Rectal smooth muscle tissue (tissue), 1 donor: Measurements from ENCODE around the gene SAMD4A.

Experiments
- H3K27ac ChIP-seq: one replicate; pipeline ENCODE4 v1.7.0; 2013; ENCODE audit warnings: low read depth, low read length, inconsistent platforms
- H3K27me3 ChIP-seq: one replicate; pipeline ENCODE4 v1.7.0; 2013; ENCODE audit warnings: low read length; ENCODE audit not compliant: control insufficient read depth, insufficient read depth
- H3K36me3 ChIP-seq: one replicate; pipeline ENCODE4 v1.7.0; 2013; ENCODE audit warnings: low read length; ENCODE audit not compliant: control insufficient read depth, insufficient read depth
- H3K4me1 ChIP-seq: one replicate; pipeline ENCODE4 v1.7.0; 2013; ENCODE audit warnings: low read length; ENCODE audit not compliant: control insufficient read depth, insufficient read depth
- H3K4me3 ChIP-seq: one replicate; pipeline ENCODE4 v1.7.0; 2013; ENCODE audit warnings: low read length
- H3K9ac ChIP-seq: one replicate; pipeline ENCODE4 v1.7.0; 2013; ENCODE audit warnings: low read length

Gene SAMD4A

DNA sequence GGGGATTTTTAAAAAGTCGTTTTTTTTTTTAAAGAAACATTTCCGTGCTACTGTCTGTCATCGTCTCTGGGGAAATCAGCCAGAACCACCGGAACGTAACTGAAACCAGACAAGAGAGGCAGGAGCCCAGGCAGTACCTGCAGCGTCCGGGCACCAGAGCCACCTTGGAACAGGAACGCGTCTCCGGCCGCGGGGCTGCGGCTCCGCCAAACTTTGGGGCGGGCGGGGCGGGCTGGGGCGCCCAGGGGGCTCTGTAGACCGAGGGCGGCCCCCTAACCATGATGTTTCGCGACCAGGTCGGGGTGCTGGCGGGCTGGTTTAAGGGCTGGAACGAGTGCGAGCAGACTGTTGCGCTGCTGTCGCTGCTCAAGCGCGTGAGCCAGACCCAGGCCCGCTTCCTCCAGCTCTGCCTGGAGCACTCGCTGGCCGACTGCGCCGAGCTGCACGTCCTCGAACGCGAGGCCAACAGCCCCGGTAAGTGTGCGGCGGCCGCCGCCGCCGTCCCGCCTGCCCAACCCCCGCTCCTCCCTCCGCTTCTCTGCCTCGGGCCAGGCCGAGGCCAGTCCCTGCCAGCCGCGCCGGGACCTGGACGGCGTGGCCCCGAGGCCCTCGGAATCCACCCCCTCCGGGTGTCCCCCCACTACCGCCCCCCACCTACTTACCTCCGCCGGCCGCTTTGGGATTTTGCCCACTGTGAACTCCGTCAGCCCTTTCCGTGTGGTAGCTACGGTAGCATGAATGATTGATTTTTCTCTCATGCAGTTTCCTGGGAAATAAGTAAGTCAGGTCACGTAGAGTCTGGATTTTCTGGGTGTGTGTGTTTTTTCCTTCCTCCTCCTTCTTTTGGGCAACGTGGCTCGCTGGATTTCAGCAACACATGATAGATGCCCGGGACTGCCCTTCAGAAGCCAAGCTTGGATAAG, 972 bp downstream of the SAMD4A start:
- H3K4me3 ChIP-seq, result peak overlapping the region; percentile 90
- no peaks in the 10 kb centered on the region for H3K36me3 ChIP-seq
- H3K27ac ChIP-seq, result peak overlapping the region; percentile 99
- peaks cover 22% of the 10 kb centered on the region for H3K4me1 ChIP-seq
- peak overlapping the region; percentile 66 for H3K9ac ChIP-seq
- H3K27me3 ChIP-seq, result no peaks in the 10 kb centered on the region

DNA sequence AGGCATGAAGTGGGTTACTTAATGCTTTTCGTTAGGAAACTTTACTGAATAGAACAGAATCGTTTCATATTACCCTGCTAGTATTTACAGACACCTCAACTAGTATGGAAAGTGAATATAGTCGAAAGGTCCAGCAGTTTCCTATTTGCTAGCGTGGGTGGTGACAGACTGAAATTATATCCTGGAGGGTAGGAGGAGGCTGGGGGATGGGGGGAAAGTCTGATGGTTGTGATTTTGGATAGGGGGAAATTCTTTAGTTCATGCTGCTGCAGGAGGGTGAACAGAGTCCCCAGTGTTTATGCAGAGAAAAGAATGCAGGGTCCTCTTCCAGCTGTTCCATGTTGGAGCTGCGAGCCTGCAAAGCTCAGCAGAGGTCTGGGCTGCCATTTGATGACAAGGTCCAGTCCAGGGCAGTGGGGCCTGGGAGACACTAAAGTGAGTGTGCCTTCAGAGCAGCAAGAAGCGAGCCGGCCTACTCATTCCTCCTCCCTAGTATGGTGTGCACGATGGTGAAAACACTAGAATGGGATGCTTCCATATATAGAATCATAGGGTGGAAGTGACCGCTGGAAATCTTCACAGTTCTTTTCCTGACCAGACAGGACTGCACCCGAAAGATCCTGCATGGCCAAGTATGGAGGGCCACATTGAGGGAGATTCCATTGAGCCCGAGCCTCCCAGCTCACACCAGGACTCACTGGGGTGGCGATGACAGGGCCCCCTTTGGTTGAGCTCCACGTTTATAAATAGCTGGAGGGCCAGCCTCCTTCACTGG, 2.1 kb downstream of the SAMD4A start:
- Histone ChIP-seq H3K36me3 (peaks cover 4% of the 10 kb centered on the region), H3K27ac (peak overlapping the region; percentile 92), H3K4me3 (peak overlapping the region; percentile 66), H3K27me3 (no peaks in the 10 kb centered on the region), H3K4me1 (peaks cover 27% of the 10 kb centered on the region), H3K9ac (no peak overlapping the region)

DNA sequence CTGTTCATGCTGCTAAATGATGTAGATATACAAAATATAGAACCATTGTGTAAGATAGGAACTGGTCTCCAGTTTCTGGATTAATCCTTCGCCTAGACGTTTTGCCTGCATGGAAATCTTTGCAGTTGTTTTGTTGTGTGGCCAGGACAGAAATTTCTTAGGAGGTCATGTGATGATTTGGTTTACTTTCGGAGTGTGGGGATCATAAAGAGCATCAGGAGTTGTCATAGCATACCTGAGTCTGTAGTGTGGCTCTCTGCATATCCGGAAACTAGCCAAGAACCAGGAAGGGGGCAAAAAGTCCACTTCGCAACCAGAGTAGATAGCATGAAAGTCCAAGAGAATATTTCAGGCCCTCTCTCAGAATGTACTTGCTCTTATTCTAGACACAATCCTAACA, 3.1 kb downstream of the SAMD4A start:
- Histone ChIP-seq H3K36me3 (peaks cover 4% of the 10 kb centered on the region), H3K4me3 (peak overlapping the region; percentile 19), H3K27me3 (no peaks in the 10 kb centered on the region), H3K9ac (no peak overlapping the region), H3K4me1 (peaks cover 29% of the 10 kb centered on the region), H3K27ac (peak overlapping the region; percentile 92)

DNA sequence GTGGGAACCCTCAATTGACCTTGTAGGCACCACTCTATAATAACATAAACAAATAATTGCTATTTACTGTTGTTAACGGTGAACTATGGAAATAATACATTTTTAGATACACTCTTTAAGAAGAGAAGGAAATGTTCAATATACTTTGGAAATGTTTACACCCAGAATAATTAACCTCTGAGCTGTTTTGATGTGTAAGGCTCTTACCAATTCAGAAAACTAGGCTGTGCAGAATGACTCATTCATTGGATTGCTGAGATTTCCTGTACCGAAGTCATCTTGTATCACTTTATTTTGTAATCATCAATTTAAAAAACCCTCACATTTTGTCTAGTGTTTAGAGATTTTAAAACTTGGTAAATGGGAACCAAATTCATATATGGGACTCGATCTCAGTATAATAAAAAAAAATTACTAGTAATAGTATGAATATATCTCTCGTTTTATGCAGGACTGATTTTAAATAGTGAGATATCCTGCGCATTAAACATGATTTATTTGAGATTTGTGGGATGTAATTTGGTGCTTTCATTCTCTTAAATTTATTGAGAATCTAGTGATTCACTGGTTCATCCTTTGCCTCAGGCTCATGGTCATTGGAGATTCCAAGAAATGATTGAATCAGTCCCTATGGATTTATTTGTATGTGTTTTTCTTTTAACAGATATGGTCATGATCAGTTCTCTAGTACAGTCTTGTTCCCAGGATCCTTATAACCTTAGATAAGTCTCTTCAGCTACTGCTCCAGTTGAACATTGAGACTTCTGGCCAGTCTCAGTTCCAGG, 3.9 kb downstream of the SAMD4A start:
- H3K4me1 ChIP-seq, result peaks cover 37% of the 10 kb centered on the region
- H3K27ac ChIP-seq, result peak overlapping the region; percentile 92
- peaks cover 4% of the 10 kb centered on the region for H3K36me3 ChIP-seq
- H3K27me3 ChIP-seq, result no peaks in the 10 kb centered on the region
- H3K4me3 ChIP-seq, result peak overlapping the region; percentile 22
- no peak overlapping the region for H3K9ac ChIP-seq

DNA sequence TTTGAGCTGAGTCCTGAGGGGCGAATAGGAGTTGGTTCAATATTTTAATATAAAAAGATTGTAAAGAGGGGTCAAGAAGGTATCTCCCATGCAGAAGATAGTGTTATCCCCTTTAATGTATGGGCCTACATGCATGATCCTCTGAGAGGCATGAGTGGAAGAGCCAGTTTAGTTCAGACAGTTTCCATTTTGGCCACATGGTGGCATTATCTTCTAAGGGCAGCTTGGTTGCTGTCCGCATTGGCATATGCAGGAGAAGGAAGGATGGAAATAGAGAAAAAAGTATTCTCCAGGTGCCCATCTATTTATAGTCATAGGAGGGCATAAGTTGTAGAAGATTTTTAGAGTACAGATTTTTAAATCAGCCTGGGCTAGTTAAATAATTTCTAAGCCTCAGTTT, 5.4 kb downstream of the SAMD4A start:
- H3K27ac ChIP-seq, result no peak overlapping the region
- H3K4me3 ChIP-seq, result no peak overlapping the region
- H3K9ac ChIP-seq, result no peak overlapping the region
- peaks cover 51% of the 10 kb centered on the region for H3K4me1 ChIP-seq
- no peaks in the 10 kb centered on the region for H3K27me3 ChIP-seq
- peaks cover 4% of the 10 kb centered on the region for H3K36me3 ChIP-seq

DNA sequence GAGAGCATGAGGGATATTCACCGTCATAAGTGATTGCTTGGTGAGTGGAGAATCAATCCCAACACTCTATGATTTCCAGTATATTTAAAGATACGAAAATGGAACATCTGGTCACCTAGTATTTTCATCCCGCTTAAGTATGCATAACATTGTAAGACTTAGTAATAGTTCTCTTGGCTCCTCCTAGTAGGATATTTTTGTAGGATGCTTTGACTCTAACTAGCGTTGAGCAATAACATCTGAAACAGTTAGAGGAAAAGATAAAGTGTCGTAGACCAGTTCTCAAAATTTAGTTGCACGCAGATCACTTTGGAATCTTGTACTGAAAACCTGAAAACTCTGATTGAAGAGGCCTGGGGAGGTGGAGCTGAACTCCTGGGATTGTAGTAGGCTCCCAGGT, 7.6 kb downstream of the SAMD4A start:
- Histone ChIP-seq H3K4me1 (peaks cover 56% of the 10 kb centered on the region), H3K27ac (peak overlapping the region; percentile 21), H3K27me3 (no peaks in the 10 kb centered on the region), H3K4me3 (no peak overlapping the region), H3K9ac (no peak overlapping the region), H3K36me3 (peaks cover 4% of the 10 kb centered on the region)

DNA sequence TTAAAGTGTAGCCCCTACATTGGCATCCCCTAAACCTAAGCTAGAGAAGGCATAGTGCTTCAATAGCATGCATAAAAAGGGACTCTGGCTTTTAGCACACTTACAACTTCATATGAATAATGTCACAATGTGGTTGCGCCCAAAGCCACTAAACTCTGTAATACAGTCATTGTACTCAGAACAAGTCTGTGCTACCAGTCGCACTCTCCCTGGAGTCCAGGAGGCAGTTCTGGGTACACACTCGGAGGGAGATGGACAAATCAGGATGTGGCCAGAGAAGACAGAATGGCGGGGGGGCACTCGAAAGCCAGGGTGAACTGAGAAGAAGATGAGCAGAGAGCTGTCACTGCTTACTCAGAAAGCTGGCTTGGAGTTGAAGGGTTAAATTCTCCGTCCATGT, 10.6 kb downstream of the SAMD4A start:
- Histone ChIP-seq H3K27me3 (no peaks in the 10 kb centered on the region), H3K9ac (no peak overlapping the region), H3K4me1 (peaks cover 55% of the 10 kb centered on the region), H3K4me3 (no peak overlapping the region), H3K36me3 (peaks cover 4% of the 10 kb centered on the region), H3K27ac (peak overlapping the region; percentile 51)

DNA sequence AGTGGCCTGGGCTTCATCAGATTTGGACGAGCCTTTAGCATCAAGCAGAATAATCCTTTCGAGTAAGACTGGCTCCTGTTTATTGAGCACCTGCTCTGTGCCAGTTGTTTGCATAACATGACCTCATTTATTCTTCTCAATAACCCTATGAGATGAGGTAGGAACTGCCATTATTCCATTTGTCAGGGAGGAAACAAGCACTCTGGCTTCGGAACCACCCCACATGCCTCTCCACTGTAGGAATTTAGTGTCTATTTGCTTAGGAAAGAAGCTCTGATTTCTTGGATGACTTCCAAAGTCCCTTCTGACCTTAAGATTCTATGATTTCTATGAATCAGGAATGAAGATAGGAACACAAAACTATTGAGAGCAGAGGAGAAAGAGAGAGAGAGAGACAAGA, 11.0 kb downstream of the SAMD4A start:
- no peaks in the 10 kb centered on the region for H3K27me3 ChIP-seq
- H3K9ac ChIP-seq, result no peak overlapping the region
- no peak overlapping the region for H3K27ac ChIP-seq
- H3K36me3 ChIP-seq, result peaks cover 3% of the 10 kb centered on the region
- H3K4me3 ChIP-seq, result no peak overlapping the region
- peaks cover 55% of the 10 kb centered on the region for H3K4me1 ChIP-seq

DNA sequence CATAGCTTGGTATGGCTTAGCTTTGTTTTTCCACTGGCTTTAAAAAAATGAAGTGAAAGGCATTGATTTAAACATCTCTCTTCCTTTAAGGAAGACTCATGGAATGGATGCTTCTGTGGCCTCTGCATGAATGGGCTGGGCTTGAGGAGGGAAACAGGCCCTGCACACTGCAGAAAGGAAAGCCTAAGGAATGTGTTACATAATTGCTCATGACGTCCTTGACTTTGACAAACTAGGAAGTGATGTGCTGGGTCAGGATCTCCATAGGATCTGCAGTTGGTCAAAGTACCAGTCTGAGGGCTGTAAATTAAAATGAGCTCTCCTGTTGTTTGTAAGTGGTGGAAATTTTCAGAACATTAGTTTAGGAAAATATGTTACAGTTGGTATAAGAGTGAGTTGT, 12.7 kb downstream of the SAMD4A start:
- Histone ChIP-seq H3K4me1 (peaks cover 45% of the 10 kb centered on the region), H3K36me3 (no peaks in the 10 kb centered on the region), H3K27ac (peak overlapping the region; percentile 55), H3K27me3 (no peaks in the 10 kb centered on the region), H3K4me3 (no peak overlapping the region), H3K9ac (no peak overlapping the region)

DNA sequence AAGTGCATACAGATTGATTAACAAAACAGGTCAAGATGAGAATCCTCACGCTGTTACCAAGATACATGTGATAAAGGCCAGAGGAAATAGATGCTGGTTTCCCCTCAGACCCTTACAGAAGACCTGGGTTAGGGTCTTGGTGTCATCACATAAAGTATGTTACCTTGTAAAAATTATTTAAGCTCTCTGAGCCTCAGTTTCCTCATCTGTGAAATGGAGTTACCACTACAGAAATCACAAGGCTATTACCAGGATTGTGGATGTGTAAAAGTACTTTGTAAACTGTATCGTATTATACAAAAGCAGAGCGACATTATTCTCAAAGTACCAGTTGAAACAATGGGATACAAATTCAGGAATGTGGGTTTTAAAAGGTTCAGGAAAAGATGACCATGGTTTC, 14.0 kb downstream of the SAMD4A start:
- Histone ChIP-seq H3K4me3 (no peak overlapping the region), H3K36me3 (no peaks in the 10 kb centered on the region), H3K4me1 (peaks cover 32% of the 10 kb centered on the region), H3K27ac (no peak overlapping the region), H3K9ac (no peak overlapping the region), H3K27me3 (no peaks in the 10 kb centered on the region)

DNA sequence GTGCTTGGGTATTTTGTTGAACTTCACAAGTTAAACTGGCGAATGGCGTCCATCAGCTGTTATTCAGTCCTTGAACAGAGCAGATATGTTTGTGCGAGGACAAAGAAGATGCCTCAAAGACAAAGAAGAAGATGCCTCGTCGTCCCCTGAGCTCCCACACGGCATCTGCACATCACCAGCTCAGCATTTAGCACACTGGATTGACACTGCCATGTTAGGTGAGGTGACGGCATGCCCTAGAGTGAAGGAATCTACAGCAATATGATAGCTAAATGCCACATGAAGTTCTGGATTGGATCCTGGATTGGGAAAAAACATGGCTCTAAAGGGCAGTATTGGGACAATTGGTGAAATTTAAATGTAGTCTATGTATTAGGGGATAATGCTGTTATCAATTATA, 15.4 kb downstream of the SAMD4A start:
- Histone ChIP-seq H3K4me3 (no peak overlapping the region), H3K36me3 (no peaks in the 10 kb centered on the region), H3K27me3 (no peaks in the 10 kb centered on the region), H3K27ac (no peak overlapping the region), H3K9ac (no peak overlapping the region), H3K4me1 (peaks cover 18% of the 10 kb centered on the region)

DNA sequence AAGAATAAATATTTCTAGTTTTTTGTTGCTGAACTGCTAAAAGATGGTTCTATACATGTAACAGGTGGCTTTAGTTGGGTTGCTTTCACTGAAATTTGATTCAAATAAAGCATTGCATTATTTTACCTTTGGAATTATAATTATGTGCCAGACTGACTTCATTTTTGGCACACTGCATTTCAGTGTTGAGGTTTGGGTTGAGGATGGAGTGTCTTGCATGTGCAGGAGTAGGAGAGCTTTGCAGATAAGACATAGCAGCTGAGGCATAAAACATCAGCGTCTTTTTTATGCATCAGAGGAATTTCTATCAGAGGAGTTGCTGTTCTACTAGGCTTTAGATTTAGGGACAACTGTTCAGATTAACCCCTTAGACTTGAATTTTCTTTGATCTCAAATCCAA, 17.2 kb downstream of the SAMD4A start:
- Histone ChIP-seq H3K27ac (no peak overlapping the region), H3K4me1 (peaks cover 10% of the 10 kb centered on the region), H3K27me3 (no peaks in the 10 kb centered on the region), H3K36me3 (no peaks in the 10 kb centered on the region), H3K4me3 (no peak overlapping the region), H3K9ac (no peak overlapping the region)
